Fibroblast of lung (primary cell): Measurements from ENCODE around the gene RAB1B. TPM values are rescaled to one million over a fixed set of nuclear protein-coding genes. Genes with fewer than 3 reads are reported as not detected.
A peak's percentile ranks its signal among the peaks of the same experiment; 100 is the strongest.

ENCODE experiments used
- DNase-seq, 2 donors: peaks; one replicate each; pipeline versions ENCODE4 v3.0.0 to v3.0.0-alpha.2; 2010; ENCODE audit warnings: low read depth in 2 of 2
- H2AFZ ChIP-seq: 2 replicates; pipeline ENCODE4 v1.5.1; 2012; ENCODE audit warnings: low read length, control low read depth, inconsistent platforms
- H3K27ac ChIP-seq: 2 replicates; pipeline ENCODE4 v1.5.1; 2011; ENCODE audit warnings: low read length, control low read depth; ENCODE audit not compliant: insufficient read depth
- H3K27me3 ChIP-seq: 2 replicates; pipeline ENCODE4 v1.5.1; 2011; ENCODE audit warnings: mild to moderate bottlenecking, low read length; ENCODE audit not compliant: control insufficient read depth, insufficient read depth
- H3K36me3 ChIP-seq: 2 replicates; pipeline ENCODE4 v1.5.1; 2011; ENCODE audit warnings: low read length; ENCODE audit not compliant: control insufficient read depth, insufficient read depth
- H3K4me1 ChIP-seq: 2 replicates; pipeline ENCODE4 v1.5.1; 2011; ENCODE audit warnings: low read length; ENCODE audit not compliant: control insufficient read depth, insufficient read depth; ENCODE audit errors: extremely low read depth
- H3K4me2 ChIP-seq: 2 replicates; pipeline ENCODE4 v1.5.1; 2011; ENCODE audit warnings: low read length, control low read depth; ENCODE audit not compliant: insufficient read depth; ENCODE audit errors: extremely low read depth
- H3K4me3 ChIP-seq, 4 experiments: fragments of 200-600 bp in 1 of 4; sonication (generic) in 1 of 4; replicated peaks in 1 of 4; 2 replicates each; pipeline ENCODE4 v1.5.1; 2011 to 2016; ENCODE audit warnings: low read length in 4 of 4, low read depth in 3 of 4, mild to moderate bottlenecking in 3 of 4, control low read depth in 2 of 4, inconsistent platforms in 1 of 4, mixed read lengths in 1 of 4; ENCODE audit not compliant: insufficient read depth in 1 of 4; ENCODE audit errors: control extremely low read depth in 1 of 4
- H3K79me2 ChIP-seq: 2 replicates; pipeline ENCODE4 v1.5.1; 2012; ENCODE audit warnings: mild to moderate bottlenecking, low read length, inconsistent platforms; ENCODE audit not compliant: control insufficient read depth, insufficient read depth
- H3K9ac ChIP-seq: 2 replicates; pipeline ENCODE4 v1.5.1; 2011; ENCODE audit warnings: mild to moderate bottlenecking, low read length, control low read depth; ENCODE audit not compliant: insufficient read depth
- H3K9me3 ChIP-seq: 2 replicates; pipeline ENCODE4 v1.5.1; 2012; ENCODE audit warnings: low read depth, low read length; ENCODE audit not compliant: control insufficient read depth, insufficient read depth
- H4K20me1 ChIP-seq: 2 replicates; pipeline ENCODE4 v1.5.1; 2011; ENCODE audit warnings: low read length; ENCODE audit not compliant: control insufficient read depth, insufficient read depth; ENCODE audit errors: extremely low read depth
- CTCF ChIP-seq, 2 donors: IDR thresholded peaks in 1 of 2; conservative IDR thresholded peaks in 1 of 2; 1 replicate in 1 of 2; 2 replicates in 1 of 2; pipeline ENCODE4 v1.5.1; 2011 to 2012; ENCODE audit warnings: low read length in 2 of 2, control low read depth in 1 of 2, inconsistent platforms in 1 of 2, low read depth in 1 of 2, mild to moderate bottlenecking in 1 of 2
- EZH2 ChIP-seq: IDR thresholded peaks from 2 replicates; pipeline ENCODE4 v1.5.1; 2012; ENCODE audit warnings: low read length, control low read depth, mild to moderate bottlenecking; ENCODE audit errors: missing control alignments
- polyA plus RNA-seq, 2 donors: library from polyadenylated mRNA; depleted of rRNA in 1 of 2; stranded (reverse) in 1 of 2; unstranded in 1 of 2; fragments of >200 nt; gene quantifications; 2 replicates each; pipeline ENCODE4 v1.2.1, GENCODE V29; 2011 to 2012; ENCODE audit warnings: missing spikeins in 1 of 2
- total RNA-seq: library from RNA; depleted of rRNA; stranded (reverse); fragments of >200 nt; gene quantifications from 2 replicates; pipeline ENCODE4 v1.2.1, GENCODE V29; 2014

Gene RAB1B
- total and polyA plus RNA-seq, 2 donors (not counting 1 experiment from before 2014, with no cell fraction given) = 63.6 to 140 TPM

DNA sequence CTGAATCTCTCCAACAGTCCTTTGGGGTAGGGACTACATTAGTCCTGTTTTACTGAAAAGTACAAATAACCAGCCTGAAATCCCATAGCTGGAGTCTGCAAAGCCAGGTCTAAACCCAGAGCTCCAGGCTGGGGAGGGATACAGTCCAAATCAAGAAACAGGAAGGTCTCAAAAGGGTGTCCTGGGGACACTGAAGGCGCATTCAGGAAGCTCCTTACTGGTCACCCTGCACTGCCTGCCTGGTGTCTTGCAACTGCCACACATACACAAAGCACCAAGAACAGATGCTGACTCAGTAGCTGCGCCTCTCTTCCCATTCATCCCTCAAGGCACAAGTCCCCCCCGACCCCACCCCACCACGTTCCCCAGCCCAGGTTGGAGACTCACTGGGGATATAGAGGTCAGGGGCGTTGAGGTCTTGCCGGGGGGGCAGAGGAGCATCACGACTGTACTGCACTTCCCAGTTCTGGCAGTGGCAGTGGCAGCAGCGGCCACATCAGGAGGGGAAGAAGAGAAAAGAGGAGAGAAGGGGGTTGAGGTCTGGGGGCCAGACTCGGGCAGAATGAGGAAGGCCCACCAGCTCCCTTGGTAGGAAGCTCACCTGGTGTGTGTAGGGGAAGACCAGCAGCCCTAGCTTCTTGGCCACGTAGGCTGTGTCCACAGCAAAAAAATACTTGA lies 18.9 kb downstream of the RAB1B start:
- Histone ChIP-seq H4K20me1 (no peaks in the 10 kb centered on the region), H3K27me3 (peaks cover 13% of the 10 kb centered on the region), H3K9ac (no peak overlapping the region), H3K4me1 (peaks cover 8% of the 10 kb centered on the region), H3K4me3 (peak overlapping the region in 2 of 4 experiments; percentile 76 to 97), H3K79me2 (peaks cover 25% of the 10 kb centered on the region), H3K27ac (peak overlapping the region; percentile 95), H3K9me3 (no peaks in the 10 kb centered on the region), H3K4me2 (peak overlapping the region; percentile 91), H2AFZ (no peak overlapping the region), H3K36me3 (peaks cover 13% of the 10 kb centered on the region)
- no peak for TF ChIP-seq EZH2
- no peak for DNase-seq

DNA sequence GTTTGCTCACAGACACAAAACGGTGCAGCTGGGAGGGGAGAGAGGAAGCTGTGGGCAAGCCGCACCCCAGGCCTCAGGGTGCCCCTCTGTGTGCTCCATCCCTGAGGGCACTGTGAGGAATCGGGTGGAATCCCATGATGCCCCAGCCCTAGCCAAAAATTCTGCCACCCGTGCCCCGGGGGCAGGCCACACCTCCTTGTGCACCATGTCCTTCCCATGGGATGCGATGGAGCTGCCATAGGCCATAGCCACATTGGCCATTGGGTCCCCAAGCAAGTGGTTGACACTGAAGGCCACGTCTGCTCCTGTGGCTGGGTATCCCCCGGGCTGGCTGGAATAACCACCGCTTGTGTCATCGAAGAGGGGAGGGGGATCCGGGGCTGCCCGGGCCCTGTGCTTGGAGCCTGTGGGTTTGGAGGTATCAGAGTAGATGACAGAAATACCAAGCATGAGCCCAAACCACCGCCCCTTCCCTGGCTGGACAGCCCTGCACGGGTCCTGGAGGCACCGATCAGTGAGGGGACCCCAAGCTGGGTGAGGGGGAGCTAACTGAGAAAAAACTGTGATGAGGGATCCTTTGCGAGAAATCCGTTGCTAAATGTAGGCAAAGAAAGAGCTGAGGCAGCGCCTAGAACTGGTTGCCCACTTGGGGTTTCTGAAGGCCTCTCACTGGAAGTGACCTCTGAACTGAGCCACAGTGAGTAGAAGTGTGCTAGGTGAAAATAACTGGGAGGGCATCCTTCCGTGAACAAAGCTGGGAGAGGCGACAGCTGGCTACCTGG lies 19.6 kb downstream of the RAB1B start:
- no peak overlapping the region for H2AFZ ChIP-seq

DNA sequence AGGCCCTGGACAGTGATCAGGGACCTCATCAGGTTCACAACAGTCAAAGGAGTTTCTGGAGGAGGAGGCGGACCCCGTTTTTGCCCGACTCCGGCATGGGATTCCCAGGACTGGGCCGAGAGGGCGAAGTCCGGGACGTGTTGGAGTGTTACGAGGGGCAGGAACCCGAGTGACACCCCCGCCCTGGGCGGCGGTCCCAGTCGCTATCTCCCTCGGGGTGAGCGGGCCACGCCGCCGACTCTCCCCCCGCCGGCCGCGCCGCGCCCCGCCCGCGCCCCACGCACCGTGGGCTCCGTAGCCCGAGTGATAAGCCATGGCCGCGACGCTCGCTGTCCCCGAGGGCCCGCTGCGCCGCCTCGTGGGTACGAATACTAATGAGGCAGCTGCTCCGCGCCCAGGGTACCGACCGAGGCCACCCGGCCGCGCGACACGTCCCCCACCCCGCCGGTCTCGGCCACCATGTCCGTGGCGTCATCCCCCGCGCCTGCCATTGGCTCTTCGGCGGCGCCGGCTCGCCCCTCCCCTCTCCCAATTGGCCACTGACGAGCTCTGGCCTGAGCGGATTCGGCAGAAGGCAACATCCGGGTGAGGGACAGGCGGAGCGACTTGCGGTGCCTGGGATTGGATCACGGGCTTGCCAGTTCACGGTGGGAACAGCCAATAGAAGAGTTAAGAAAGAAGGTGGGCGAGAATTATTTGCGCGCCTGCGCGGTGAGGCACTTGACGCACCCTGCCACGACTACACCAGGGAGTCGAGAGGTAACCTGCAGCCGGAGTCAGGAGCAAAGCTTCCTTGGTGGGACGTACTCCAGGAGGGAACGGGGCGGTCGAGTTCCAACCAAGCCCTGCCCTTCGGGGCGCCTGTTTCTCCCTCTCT lies 20.5 kb downstream of the RAB1B start, which contains the start of gene YIF1A:
Gene YIF1A, minus strand, starts transcription at position 473 of the 877 bp plus-strand sequence. Its CDS starts 158 bp downstream, at position 315.
- TF ChIP-seq EZH2 = no peak
- TF ChIP-seq CTCF (conservative IDR thresholded peaks at IDR 0.05 in 1 of 2, IDR thresholded peaks at IDR 0.05 in 1 of 2; ENCODE audit: low read depth in 1 of 2, low read length in 2 of 2) = no peak
- peaks cover 23% of the 10 kb centered on the region for H3K27me3 ChIP-seq
- H2AFZ ChIP-seq = peak within 1 kb of the TSS; percentile 73

More for the DNA sequence above, 19.6 kb downstream of the RAB1B start:
- DNase-seq = no peak
- peaks cover 13% of the 10 kb centered on the region for H3K36me3 ChIP-seq
- H3K27me3 ChIP-seq = peaks cover 20% of the 10 kb centered on the region
- peaks cover 8% of the 10 kb centered on the region for H3K4me1 ChIP-seq
- peak overlapping the region; percentile 98 for H3K9ac ChIP-seq
- peak overlapping the region; percentile 91 for H3K4me2 ChIP-seq
- peak overlapping the region; percentile 95 for H3K27ac ChIP-seq
- peaks cover 25% of the 10 kb centered on the region for H3K79me2 ChIP-seq
- no peak for TF ChIP-seq CTCF (conservative IDR thresholded peaks at IDR 0.05 in 1 of 2, IDR thresholded peaks at IDR 0.05 in 1 of 2; ENCODE audit: low read depth in 1 of 2, low read length in 2 of 2)
- no peak for TF ChIP-seq EZH2
- no peaks in the 10 kb centered on the region for H4K20me1 ChIP-seq
- H3K4me3 ChIP-seq = peak overlapping the region; percentile 76 to 97 (median 94)
- no peaks in the 10 kb centered on the region for H3K9me3 ChIP-seq

More for the DNA sequence above, 20.5 kb downstream of the RAB1B start, which contains the start of gene YIF1A:
- peak within 1 kb of the TSS; percentile 92 for H3K4me2 ChIP-seq
- no peaks in the 10 kb centered on the region for H3K9me3 ChIP-seq
- peak within 1 kb of the TSS; percentile 95 for H3K27ac ChIP-seq
- H3K9ac ChIP-seq = peak within 1 kb of the TSS; percentile 98
- H3K4me3 ChIP-seq = peak within 1 kb of the TSS; percentile 76 to 97 (median 94)
- DNase-seq = peak; percentile 99 to 100
- peaks cover 13% of the 10 kb centered on the region for H3K36me3 ChIP-seq
- H4K20me1 ChIP-seq = no peaks in the 10 kb centered on the region
- peaks cover 25% of the 10 kb centered on the region for H3K79me2 ChIP-seq
- peaks cover 8% of the 10 kb centered on the region for H3K4me1 ChIP-seq
